HL-60 (cell line): ENCODE results near the gene CXCR2.

ENCODE experiments used
- CTCF ChIP-seq: IDR thresholded peaks from one replicate; pipeline ENCODE4 v1.5.1; 2011; ENCODE audit warnings: low read length, control low read depth, inconsistent platforms; ENCODE audit not compliant: insufficient read depth
- POLR2AphosphoS5 ChIP-seq: IDR thresholded peaks from 2 replicates; pipeline ENCODE4 v1.6.1; 2012; ENCODE audit warnings: low read depth
- REST ChIP-seq: IDR thresholded peaks from 2 replicates; pipeline ENCODE4 v1.6.1; 2012; ENCODE audit warnings: low read depth; ENCODE audit not compliant: insufficient replicate concordance

GRCh38 chr2:218138047-218138446 lies 12.2 kb downstream of the CXCR2 start:
- TF ChIP-seq CTCF: no peak
- no peak for TF ChIP-seq REST
- TF ChIP-seq POLR2AphosphoS5: no peak
